Panc1 (cell line): Measurements from ENCODE around the gene BRCA1. TPM values are rescaled to one million over a fixed set of nuclear protein-coding genes. Genes with fewer than 3 reads are reported as not detected.

Experiments used
- ATAC-seq: fragments of 200-7000 bp; cut with Tn5 transposase; 2 replicates; pipeline ENCODE4 v1.9.1; 2020; ENCODE audit warnings: mild to moderate bottlenecking, moderate library complexity
- BruUV-seq: library from RNA; stranded (reverse); fragments of 400-500 nt; replicated peaks from 2 replicates; lab custom pipeline; 2021; lab: Mats Ljungman, UMichigan
- CTCF ChIA-PET: fragments of 300-600 bp; sonication (Branson Sonifier 250); formaldehyde crosslinking; loops from one replicate; lab custom pipeline; 2022; ENCODE audit warnings: antibody characterized with exemption; lab: Charles Lee
- POLR2A ChIA-PET: fragments of 300-600 bp; sonication (Branson Sonifier 250); formaldehyde crosslinking; loops from one replicate; lab custom pipeline; 2022; ENCODE audit warnings: antibody characterized with exemption; lab: Charles Lee
- DNase-seq: peaks from one replicate; pipeline ENCODE4 v3.0.0-alpha.2; 2010; ENCODE audit warnings: low read depth, low spot score
- H3K27ac ChIP-seq: 2 replicates; pipeline ENCODE4 v1.5.1; 2011; ENCODE audit warnings: mild to moderate bottlenecking, low read length, inconsistent platforms
- H3K27me3 ChIP-seq: fragments of 200-500 bp; sonication (Bioruptor generic); 2 replicates; pipeline ENCODE4 v1.6.0; 2014; ENCODE audit warnings: low read length, inconsistent platforms; ENCODE audit not compliant: control insufficient read depth, insufficient read depth
- H3K36me3 ChIP-seq: fragments of 200-500 bp; sonication (Bioruptor generic); 2 replicates; pipeline ENCODE4 v1.5.1; 2014; ENCODE audit warnings: inconsistent platforms, mild to moderate bottlenecking, low read length, moderate library complexity; ENCODE audit not compliant: control insufficient read depth, insufficient read depth
- H3K4me1 ChIP-seq: 2 replicates; pipeline ENCODE4 v1.5.1; 2011; ENCODE audit warnings: inconsistent platforms, mild to moderate bottlenecking, low read length, moderate library complexity; ENCODE audit not compliant: control insufficient read depth, insufficient read depth
- H3K4me3 ChIP-seq, 2 experiments: 2 replicates each; pipeline ENCODE4 v1.5.1; 2011 to 2012; ENCODE audit warnings: low read depth in 2 of 2, low read length in 2 of 2, mild to moderate bottlenecking in 2 of 2, inconsistent platforms in 1 of 2, moderate library complexity in 1 of 2
- H3K9me3 ChIP-seq: fragments of 200-500 bp; sonication (Bioruptor generic); 2 replicates; pipeline ENCODE4 v1.5.1; 2014; ENCODE audit warnings: low read depth, mild to moderate bottlenecking, inconsistent platforms, low read length, moderate library complexity; ENCODE audit not compliant: control insufficient read depth, insufficient read depth
- CTCF ChIP-seq: fragments of 450-650 bp; IDR thresholded peaks from 2 replicates; pipeline ENCODE4 v1.5.1; 2017; ENCODE audit warnings: mild to moderate bottlenecking
- POLR2AphosphoS5 ChIP-seq: IDR thresholded peaks from 2 replicates; pipeline ENCODE4 v1.6.1; 2012; ENCODE audit warnings: mild to moderate bottlenecking, low read depth, low read length, moderate library complexity
- REST ChIP-seq, 2 experiments: IDR thresholded peaks; 2 replicates each; pipeline ENCODE4 v1.6.1; 2011 to 2012; ENCODE audit warnings: low read depth in 2 of 2, control low read depth in 1 of 2, low read length in 1 of 2, mild to moderate bottlenecking in 1 of 2, moderate library complexity in 1 of 2; ENCODE audit not compliant: insufficient read depth in 1 of 2
- SIN3A ChIP-seq: IDR thresholded peaks from 2 replicates; pipeline ENCODE4 v1.6.1; 2012; ENCODE audit warnings: low read depth, mild to moderate bottlenecking, low read length, moderate library complexity, borderline replicate concordance; ENCODE audit not compliant: insufficient read depth
- TCF7L2 ChIP-seq: IDR thresholded peaks from 2 replicates; pipeline ENCODE4 v1.6.1; 2011; ENCODE audit warnings: mild to moderate bottlenecking, low read depth, low read length, inconsistent platforms
- in situ Hi-C: cut with HindIII; loops from 2 replicates; pipeline ENCODE4 v1.10.0; 2016; ENCODE audit warnings: low sequenced_read_pairs, low pct_unique_long_range_greater_than_20kb
- intact Hi-C: fragments of 100-400 bp; cut with micrococcal nuclease; formaldehyde crosslinking; loops from one replicate; pipeline ENCODE4 v1.10.0; 2022; ENCODE audit not compliant: unreplicated experiment
- total RNA-seq: library from RNA; stranded (reverse); gene quantifications from one replicate; pipeline ENCODE4 v1.2.1, GENCODE V29; 2021; ENCODE audit not compliant: unreplicated experiment

BRCA1 gene
- total RNA-seq, 1 experiment from 2014 or later = 29.9 TPM

GRCh38 chr17:43019418-43019817 is 105.7 kb downstream of the BRCA1 start:
- CTCF ChIA-PET = no interaction called here
- Histone ChIP-seq H3K9me3 (no peaks in the 10 kb centered on the region), H3K27ac (peak overlapping the region; percentile 82), H3K36me3 (no peaks in the 10 kb centered on the region; the same call in 1 of the 2 replicates), H3K4me3 (peak overlapping the region in 1 of 2 experiments; percentile 71; a peak in 3 of 4 replicates), H3K4me1 (peaks cover 18% of the 10 kb centered on the region), H3K27me3 (no peaks in the 10 kb centered on the region)
- no TSS peak for BruUV-seq
- no peak for ATAC-seq
- POLR2A ChIA-PET = no interaction called here
- in situ Hi-C loops (no loop called here), intact Hi-C loops (no loop called here)
- no peak for TF ChIP-seq SIN3A
- TF ChIP-seq CTCF = no peak
- TF ChIP-seq POLR2AphosphoS5 = no peak
- no peak for TF ChIP-seq TCF7L2
- TF ChIP-seq REST (IDR thresholded peaks at IDR 0.05; ENCODE audit: insufficient read depth in 1 of 2, low read depth in 2 of 2, low read length in 1 of 2) = no peak
- DNase-seq = no peak

GRCh38 chr17:43018932-43019331 is 106.2 kb downstream of the BRCA1 start:
- H3K27ac ChIP-seq = no peak overlapping the region
- intact Hi-C loops = no loop called here
- ATAC-seq (no peak), DNase-seq (no peak)
- no peaks in the 10 kb centered on the region for H3K9me3 ChIP-seq
- in situ Hi-C loops = no loop called here
- no peak for TF ChIP-seq POLR2AphosphoS5
- TF ChIP-seq CTCF = no peak
- TF ChIP-seq SIN3A = no peak
- TF ChIP-seq TCF7L2 = no peak
- no peaks in the 10 kb centered on the region; the same call in 1 of the 2 replicates for H3K36me3 ChIP-seq
- CTCF ChIA-PET = no interaction called here
- POLR2A ChIA-PET = no interaction called here
- peaks cover 18% of the 10 kb centered on the region for H3K4me1 ChIP-seq
- H3K27me3 ChIP-seq = no peaks in the 10 kb centered on the region
- BruUV-seq = no TSS peak
- no peak overlapping the region for H3K4me3 ChIP-seq
